VCaP (cell line): ENCODE data around the gene NINL.

Experiments
- H3K27ac ChIP-seq: fragments of 450-650 bp; 2 replicates; pipeline ENCODE4 v1.5.1; 2017
- TF ChIP-seq, protein P1 (sequence below): fragments of 450-650 bp; conservative IDR thresholded peaks from 2 replicates; pipeline ENCODE4 v1.5.1; 2017; ENCODE audit warnings: mild to moderate bottlenecking, moderate library complexity

NINL gene

DNA sequence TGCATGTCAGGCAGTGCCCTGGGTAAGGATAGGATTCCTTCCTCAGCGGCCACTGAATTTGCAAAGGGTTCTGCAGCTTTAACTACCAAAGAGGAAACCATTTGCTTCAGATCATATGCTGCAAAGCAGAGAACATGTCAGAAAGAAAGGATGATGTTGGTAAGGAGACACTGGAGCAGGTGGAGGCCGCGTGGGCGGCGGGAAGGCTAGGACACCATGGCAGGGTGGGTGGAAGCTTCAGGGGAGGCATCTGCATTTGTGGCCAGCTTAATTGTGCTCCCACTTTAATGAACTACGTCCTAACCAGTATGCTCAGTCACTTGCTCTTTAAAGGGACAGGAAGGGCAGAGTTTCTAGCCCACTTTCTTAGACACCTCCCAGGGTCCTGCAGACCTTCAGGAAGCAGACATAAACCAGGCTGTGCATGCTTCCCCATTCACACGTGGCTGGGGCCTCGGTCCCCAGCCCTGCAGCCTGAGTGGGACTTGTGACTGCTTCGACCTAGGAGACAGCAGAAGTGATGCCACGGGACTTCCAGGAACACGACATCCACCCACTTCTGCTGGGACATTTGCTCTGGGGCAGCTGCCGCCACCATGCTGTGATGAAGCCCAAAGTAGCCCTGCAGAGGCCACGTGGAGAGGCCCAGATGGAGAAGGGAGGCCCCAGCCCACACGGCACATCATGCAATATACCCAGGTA is 101.7 kb downstream of the NINL start:
- 0 out of 2 replicates have a peak overlapping the region, but pooled peaks have one; percentile 50 for H3K27ac ChIP-seq
- TF ChIP-seq, protein P1, sequence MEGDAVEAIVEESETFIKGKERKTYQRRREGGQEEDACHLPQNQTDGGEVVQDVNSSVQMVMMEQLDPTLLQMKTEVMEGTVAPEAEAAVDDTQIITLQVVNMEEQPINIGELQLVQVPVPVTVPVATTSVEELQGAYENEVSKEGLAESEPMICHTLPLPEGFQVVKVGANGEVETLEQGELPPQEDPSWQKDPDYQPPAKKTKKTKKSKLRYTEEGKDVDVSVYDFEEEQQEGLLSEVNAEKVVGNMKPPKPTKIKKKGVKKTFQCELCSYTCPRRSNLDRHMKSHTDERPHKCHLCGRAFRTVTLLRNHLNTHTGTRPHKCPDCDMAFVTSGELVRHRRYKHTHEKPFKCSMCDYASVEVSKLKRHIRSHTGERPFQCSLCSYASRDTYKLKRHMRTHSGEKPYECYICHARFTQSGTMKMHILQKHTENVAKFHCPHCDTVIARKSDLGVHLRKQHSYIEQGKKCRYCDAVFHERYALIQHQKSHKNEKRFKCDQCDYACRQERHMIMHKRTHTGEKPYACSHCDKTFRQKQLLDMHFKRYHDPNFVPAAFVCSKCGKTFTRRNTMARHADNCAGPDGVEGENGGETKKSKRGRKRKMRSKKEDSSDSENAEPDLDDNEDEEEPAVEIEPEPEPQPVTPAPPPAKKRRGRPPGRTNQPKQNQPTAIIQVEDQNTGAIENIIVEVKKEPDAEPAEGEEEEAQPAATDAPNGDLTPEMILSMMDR = no peak

DNA sequence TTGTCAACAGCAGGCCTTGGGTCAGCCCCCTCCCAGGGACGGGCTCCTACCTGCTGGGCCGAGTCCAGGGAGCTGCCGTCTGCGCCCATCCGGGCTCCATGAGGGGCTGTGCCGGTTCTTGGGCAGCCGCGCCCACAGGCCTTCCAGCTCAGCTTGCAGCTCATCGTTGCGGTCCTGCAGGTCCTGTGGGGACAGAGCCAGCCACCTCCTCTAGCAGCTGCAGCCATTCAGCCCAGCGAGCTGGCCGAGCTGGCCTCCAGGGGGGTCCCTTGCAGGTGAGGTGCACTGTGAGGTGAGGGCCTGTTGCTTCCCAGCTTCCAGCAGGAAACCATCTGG is 103.4 kb downstream of the NINL start:
- TF ChIP-seq, protein P1 = no peak

DNA sequence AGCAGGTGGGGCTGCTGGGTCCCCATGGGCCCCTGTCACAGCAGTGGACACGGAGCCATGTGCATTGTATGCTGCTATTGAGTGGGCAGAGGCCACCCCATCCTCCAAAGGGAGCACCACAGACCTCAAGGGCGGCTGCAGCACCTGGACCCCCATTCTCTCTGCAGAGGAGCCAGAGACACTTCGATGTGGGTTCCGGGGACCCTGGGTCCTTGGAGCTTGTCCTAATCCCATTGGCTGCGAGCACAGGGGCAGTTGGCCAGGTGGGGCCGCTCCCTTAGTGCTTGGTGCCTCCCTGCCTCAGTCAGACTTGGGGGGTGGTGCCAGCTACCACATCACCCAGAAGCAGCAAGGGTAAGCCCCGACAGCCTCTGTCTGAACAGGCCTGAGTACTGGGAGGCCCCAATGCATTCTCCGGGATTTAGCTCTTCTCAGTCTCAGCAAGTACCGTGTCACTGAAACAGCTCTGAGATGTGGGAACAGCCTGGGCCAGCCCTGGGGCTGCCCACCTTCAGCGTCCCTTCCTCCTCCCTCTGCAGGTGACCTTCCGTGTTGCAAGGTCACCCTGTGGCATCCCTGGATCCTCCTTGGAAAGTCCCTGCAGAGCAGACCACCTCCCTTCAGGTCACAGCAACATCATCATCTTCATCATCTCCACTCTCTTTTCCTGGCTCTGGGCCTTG is 104.0 kb downstream of the NINL start:
- no peak overlapping the region for H3K27ac ChIP-seq
- TF ChIP-seq, protein P1 = no peak

More for the DNA sequence above, 103.4 kb downstream of the NINL start:
- H3K27ac ChIP-seq = no peak overlapping the region

DNA sequence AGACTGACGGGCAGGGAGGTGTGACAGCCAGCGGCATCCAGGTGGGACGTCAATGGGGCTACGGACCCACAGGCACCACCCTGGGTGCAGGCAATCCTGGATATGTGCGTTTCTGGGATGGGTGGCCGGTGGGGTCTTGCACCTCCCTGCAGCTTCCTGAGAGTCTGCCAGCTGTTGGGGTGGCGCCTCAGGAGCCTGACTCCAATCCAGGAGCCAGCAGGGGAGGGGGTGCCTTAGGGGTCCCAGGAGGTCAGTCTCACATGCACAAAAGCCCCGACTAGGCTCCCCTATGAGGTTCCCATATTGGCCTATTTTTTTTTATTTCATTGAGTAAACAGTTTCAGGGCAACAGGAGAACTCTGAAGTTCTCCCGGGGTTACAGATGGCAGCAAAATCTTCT is 104.5 kb downstream of the NINL start:
- TF ChIP-seq, protein P1 = no peak

DNA sequence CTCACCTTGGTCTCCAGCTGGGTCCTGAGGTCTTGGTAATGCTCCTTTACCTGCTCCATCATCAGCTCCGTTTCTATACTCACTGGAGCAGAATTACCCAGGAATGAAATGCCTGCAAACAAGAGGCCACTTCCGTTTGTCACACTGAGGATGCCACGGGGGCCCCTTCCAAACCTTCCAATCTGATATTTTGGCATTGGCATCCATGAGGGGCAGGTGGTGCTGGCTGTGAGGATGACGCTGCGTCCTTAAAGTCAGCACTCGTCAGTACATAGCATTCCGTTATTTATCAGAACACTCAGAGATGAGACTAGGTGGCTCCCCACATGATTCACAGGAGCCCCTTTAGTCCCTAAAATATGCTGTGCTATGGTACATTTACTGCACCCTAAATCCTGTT is 105.2 kb downstream of the NINL start:
- TF ChIP-seq, protein P1 = no peak
- no peak overlapping the region for H3K27ac ChIP-seq

More for the DNA sequence above, 104.5 kb downstream of the NINL start:
- H3K27ac ChIP-seq = no peak overlapping the region

DNA sequence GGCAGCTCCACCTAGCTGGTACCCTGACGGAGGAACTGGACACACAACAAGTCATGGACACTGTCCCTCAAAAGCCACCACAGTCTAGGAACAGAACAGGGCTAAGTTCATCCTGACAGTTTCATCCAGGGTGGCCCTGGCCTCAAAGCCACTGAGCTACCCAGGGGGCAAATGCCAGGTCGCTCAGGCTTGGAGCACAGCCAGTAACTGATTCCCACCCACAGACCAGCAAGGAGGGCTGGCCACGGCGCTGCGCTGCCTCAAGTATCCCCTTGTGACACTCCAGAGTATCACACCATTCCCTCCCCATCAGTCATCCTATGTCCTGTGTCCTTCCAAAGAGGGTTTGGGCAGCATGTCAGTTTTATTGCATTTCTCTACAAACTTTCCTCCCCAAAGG is 105.7 kb downstream of the NINL start:
- TF ChIP-seq, protein P1 = no peak
- H3K27ac ChIP-seq = no peak overlapping the region

DNA sequence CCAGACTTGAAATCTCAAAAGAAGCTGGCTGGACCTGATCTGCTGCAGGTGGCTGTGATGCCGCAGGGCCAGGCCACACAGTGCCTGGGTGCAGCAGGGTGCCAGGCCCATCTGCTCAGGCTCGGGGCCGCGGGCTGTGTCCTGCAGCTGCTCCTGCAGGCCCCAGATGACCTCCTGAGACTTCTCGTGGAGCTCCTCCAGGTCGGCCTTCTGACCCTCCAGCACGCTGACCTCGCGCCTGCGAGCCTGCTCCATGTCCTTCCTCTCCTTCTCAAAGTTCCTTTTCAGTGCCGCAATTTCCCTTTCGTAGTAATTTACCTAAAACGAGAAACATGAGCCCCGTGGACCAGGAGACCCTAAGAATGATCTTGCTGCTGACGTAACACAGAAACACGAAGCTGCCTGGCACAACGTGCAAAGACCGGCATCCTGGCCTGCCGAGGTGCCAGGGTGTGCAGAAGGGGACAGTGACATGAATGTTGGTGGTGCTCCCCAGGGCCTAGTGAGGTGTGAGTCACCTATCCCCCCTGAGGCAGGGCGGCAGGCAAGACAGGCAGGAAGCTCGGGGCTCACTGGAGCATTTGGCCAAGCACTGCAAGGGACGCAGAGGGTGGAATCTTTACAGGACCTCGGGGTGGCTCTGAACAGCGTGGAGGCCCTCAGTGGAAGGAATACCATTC is 106.3 kb downstream of the NINL start:
- H3K27ac ChIP-seq = no peak overlapping the region
- TF ChIP-seq, protein P1 = no peak
